RWPE1 (cell line): ENCODE measurements around the gene MAP3K4.
A peak's percentile ranks its signal among the peaks of the same experiment; 100 is the strongest.

ENCODE experiments used
- CTCF ChIA-PET: fragments of 350-600 bp; sonication (Branson Sonifier 250); formaldehyde crosslinking; extraction: SDS; loops from one replicate; lab custom pipeline; 2021; lab: Yijun Ruan, JAX
- POLR2A ChIA-PET: fragments of 400-600 bp; formaldehyde crosslinking; extraction: SDS; loops from one replicate; lab custom pipeline; 2020; ENCODE audit warnings: antibody characterized with exemption; ENCODE audit not compliant: low non-redundant PET; lab: Yijun Ruan, JAX
- DNase-seq: peaks from one replicate; pipeline ENCODE4 v3.0.0; 2012; ENCODE audit warnings: low spot score
- H3K27ac ChIP-seq: fragments of 450-650 bp; 2 replicates; pipeline ENCODE4 v1.5.1; 2017
- CTCF ChIP-seq: fragments of 450-650 bp; conservative IDR thresholded peaks from 2 replicates; pipeline ENCODE4 v1.5.1; 2017; ENCODE audit warnings: low read depth, mild to moderate bottlenecking

MAP3K4 gene

GRCh38 chr6:161135695-161136591 is 144.4 kb downstream of the MAP3K4 start:
- TF ChIP-seq CTCF: no peak
- no peak for DNase-seq
- POLR2A ChIA-PET: no interaction called here
- CTCF ChIA-PET: interaction anchor here (0.8 kb wide), 1 partner anchor 238 kb away, joined by 4 read pairs; no protein-coding TSS in a partner anchor
- H3K27ac ChIP-seq: no peak overlapping the region

GRCh38 chr6:161136655-161137054 is 145.1 kb downstream of the MAP3K4 start:
- ChIA-PET CTCF (no interaction called here), POLR2A (no interaction called here)
- H3K27ac ChIP-seq: no peak overlapping the region
- no peak for DNase-seq
- TF ChIP-seq CTCF: no peak

- ChIA-PET POLR2A (no interaction called here), CTCF (interaction anchor here (0.9 kb wide), 1 partner anchor 232 kb away, joined by 5 read pairs; no protein-coding TSS in a partner anchor)
- no peak for DNase-seq
- no peak for TF ChIP-seq CTCF
- H3K27ac ChIP-seq: no peak overlapping the region
Measured at GRCh38 chr6:161137320-161137719, 145.8 kb downstream of the MAP3K4 start.

- ChIA-PET CTCF (interaction anchor here (0.9 kb wide), 1 partner anchor 231 kb away, joined by 5 read pairs; no protein-coding TSS in a partner anchor), POLR2A (interaction anchor here (0.6 kb wide), 1 partner anchor 15 kb away, joined by 3 read pairs; no protein-coding TSS in a partner anchor)
- no peak for TF ChIP-seq CTCF
- DNase-seq: peak; percentile 58
- peak overlapping the region; percentile 41 for H3K27ac ChIP-seq
Measured at GRCh38 chr6:161137839-161138542, 146.4 kb downstream of the MAP3K4 start.

- no peak for DNase-seq
- CTCF ChIA-PET: interaction anchor here (0.6 kb wide), 2 partner anchors 95 to 235 kb away, joined by 3 to 4 read pairs; no protein-coding TSS in a partner anchor
- POLR2A ChIA-PET: interaction anchor here (0.6 kb wide), 1 partner anchor 16 kb away, joined by 3 read pairs; no protein-coding TSS in a partner anchor
- no peak for TF ChIP-seq CTCF
- no peak overlapping the region for H3K27ac ChIP-seq
Measured at GRCh38 chr6:161138543-161139303, 147.2 kb downstream of the MAP3K4 start.

- POLR2A ChIA-PET: no interaction called here
- no peak overlapping the region for H3K27ac ChIP-seq
- no peak for DNase-seq
- CTCF ChIA-PET: interaction anchor here (0.6 kb wide), 2 partner anchors 95 to 234 kb away, joined by 3 to 4 read pairs; no protein-coding TSS in a partner anchor
- no peak for TF ChIP-seq CTCF
Measured at GRCh38 chr6:161139304-161139765, 147.8 kb downstream of the MAP3K4 start.
